SK-N-MC (cell line): ENCODE data around the gene WAC.

ENCODE experiments used
- EZH2 ChIP-seq: fragments of 200-600 bp; sonication (generic); IDR thresholded peaks from one replicate; pipeline ENCODE4 v1.6.1; 2017; ENCODE audit warnings: antibody characterized with exemption
- FOXP2 ChIP-seq: optimal IDR thresholded peaks from 2 replicates; pipeline ENCODE3; 2011; ENCODE audit warnings: mild to moderate bottlenecking, moderate library complexity; ENCODE audit not compliant: insufficient read depth; ENCODE audit errors: extremely low read length, control extremely low read depth
- POLR2AphosphoS5 ChIP-seq: IDR thresholded peaks from 2 replicates; pipeline ENCODE4 v1.6.1; 2012; ENCODE audit warnings: mild to moderate bottlenecking, low read depth, low read length, borderline replicate concordance

DNA sequence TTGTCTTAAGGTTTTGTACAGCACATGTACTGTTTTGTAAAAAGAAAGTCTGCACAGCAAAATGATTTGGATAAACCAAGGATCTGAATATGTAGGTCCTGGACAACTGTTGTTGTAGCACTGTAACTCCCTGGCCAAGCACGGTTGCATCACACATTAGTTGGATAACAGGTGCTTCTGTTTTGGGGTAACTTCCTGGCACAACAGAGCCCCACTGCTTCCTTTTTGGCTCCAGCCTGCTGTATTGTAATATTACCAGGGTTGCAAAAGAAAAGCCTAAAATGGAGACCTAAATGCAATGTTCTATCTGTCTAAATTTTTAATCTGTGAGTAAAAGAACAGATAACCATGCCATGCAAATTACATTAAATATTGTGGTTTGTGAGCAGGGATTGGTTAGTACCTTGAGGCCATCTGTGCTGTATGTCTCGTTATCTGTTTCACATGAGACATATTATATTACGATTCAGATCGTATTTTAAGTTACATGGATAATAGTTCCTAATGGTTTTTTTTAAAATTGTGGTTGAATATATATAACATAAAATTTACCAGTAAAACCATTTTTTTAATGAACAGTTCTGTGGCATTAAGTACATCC is 27.5 kb upstream of the WAC start:
- TF ChIP-seq EZH2: no peak
- TF ChIP-seq POLR2AphosphoS5: no peak
- no peak for TF ChIP-seq FOXP2
